ENCODE measurements around the gene MAGEA2. TPM values are rescaled to one million over a fixed set of nuclear protein-coding genes. Genes with fewer than 3 reads are reported as not detected.
"Not testable (repeated sequence)": the region's sequence is repeated elsewhere in the genome, so short reads cannot be mapped to it uniquely, and the experiment has no call there.

The MAGEA2 gene
- polyA plus RNA-seq (ENCODE audit: low read depth in 6 of 6): not detected

- not testable (repeated sequence) for H3K4me1 Mint-ChIP-seq; H3K27me3 Mint-ChIP-seq; H3K27ac Mint-ChIP-seq; H3K36me3 Mint-ChIP-seq; DNase-seq; H3K9me3 Mint-ChIP-seq; ATAC-seq (ENCODE audit: low read depth in 2 of 2); H3K4me3 Mint-ChIP-seq
Observed at GRCh38 chrX:152753686-152754650, at the start of gene MAGEA2. Gene MAGEA2 (minus strand): TSS chrX:152753842. CDS start chrX:152751363, 2,479 bp downstream.

- Mint-ChIP-seq H3K27ac (no peak overlapping the region), H3K9me3 (peaks cover 0 to 2% (median 0%) of the 10 kb centered on the region in 7 donors), H3K36me3 (no peaks in the 10 kb centered on the region), H3K4me1 (no peaks in the 10 kb centered on the region), H3K27me3 (peaks cover 9 to 19% (median 19%) of the 10 kb centered on the region in 3 donors), H3K4me3 (no peak overlapping the region)
- DNase-seq: no peak
- no peak for ATAC-seq (ENCODE audit: low read depth in 2 of 2)
Observed at GRCh38 chrX:152798945-152799344, 45.3 kb upstream of the MAGEA2 start.

- not testable (repeated sequence) for ATAC-seq (ENCODE audit: low read depth in 2 of 2); H3K36me3 Mint-ChIP-seq; H3K27me3 Mint-ChIP-seq; H3K27ac Mint-ChIP-seq; H3K9me3 Mint-ChIP-seq; DNase-seq; H3K4me3 Mint-ChIP-seq; H3K4me1 Mint-ChIP-seq
Observed at GRCh38 chrX:152787062-152787461, 33.4 kb upstream of the MAGEA2 start.

GRCh38 chrX:152769549-152770289 is 16.1 kb upstream of the MAGEA2 start, which contains the start of gene MAGEA6:
Gene MAGEA6 (minus strand): TSS chrX:152769689. CDS start chrX:152767650, 2,039 bp downstream.
- H3K4me3 Mint-ChIP-seq; H3K27me3 Mint-ChIP-seq; ATAC-seq (ENCODE audit: low read depth in 2 of 2); H3K27ac Mint-ChIP-seq; H3K9me3 Mint-ChIP-seq; H3K4me1 Mint-ChIP-seq; DNase-seq; H3K36me3 Mint-ChIP-seq: not testable (repeated sequence)

- ATAC-seq (ENCODE audit: low read depth in 2 of 2); H3K4me3 Mint-ChIP-seq; H3K4me1 Mint-ChIP-seq; H3K36me3 Mint-ChIP-seq; DNase-seq; H3K27ac Mint-ChIP-seq; H3K27me3 Mint-ChIP-seq; H3K9me3 Mint-ChIP-seq: not testable (repeated sequence)
Observed at GRCh38 chrX:152766562-152766961, 12.9 kb upstream of the MAGEA2 start.

GRCh38 chrX:152761582-152761981 is 7.9 kb upstream of the MAGEA2 start:
- not testable (repeated sequence) for H3K27me3 Mint-ChIP-seq; H3K27ac Mint-ChIP-seq; H3K4me1 Mint-ChIP-seq; H3K4me3 Mint-ChIP-seq; H3K36me3 Mint-ChIP-seq; ATAC-seq (ENCODE audit: low read depth in 2 of 2); H3K9me3 Mint-ChIP-seq; DNase-seq

- not testable (repeated sequence) for H3K27ac Mint-ChIP-seq; H3K4me1 Mint-ChIP-seq; H3K4me3 Mint-ChIP-seq; H3K27me3 Mint-ChIP-seq; H3K9me3 Mint-ChIP-seq; ATAC-seq (ENCODE audit: low read depth in 2 of 2); H3K36me3 Mint-ChIP-seq; DNase-seq
Observed at GRCh38 chrX:152759544-152759943, 5.9 kb upstream of the MAGEA2 start.

GRCh38 chrX:152758918-152759317 is 5.3 kb upstream of the MAGEA2 start, which contains the start of gene CSAG3:
Gene CSAG3 (plus strand): TSS chrX:152759218.
- H3K36me3 Mint-ChIP-seq; H3K4me1 Mint-ChIP-seq; H3K27me3 Mint-ChIP-seq; H3K9me3 Mint-ChIP-seq; ATAC-seq (ENCODE audit: low read depth in 2 of 2); DNase-seq; H3K4me3 Mint-ChIP-seq; H3K27ac Mint-ChIP-seq: not testable (repeated sequence)

GRCh38 chrX:152754871-152755270 is 1.2 kb upstream of the MAGEA2 start:
- H3K4me1 Mint-ChIP-seq, DNase-seq: not testable (repeated sequence)

GRCh38 chrX:152738560-152738959 is 15.1 kb downstream of the MAGEA2 start:
- no peak for DNase-seq
- no peak for ATAC-seq (ENCODE audit: low read depth in 2 of 2)
- Mint-ChIP-seq H3K4me3 (no peak overlapping the region), H3K27ac (no peak overlapping the region), H3K27me3 (peaks cover 0 to 4% (median 0%) of the 10 kb centered on the region in 3 donors), H3K36me3 (no peaks in the 10 kb centered on the region), H3K9me3 (peaks cover 0 to 2% (median 0%) of the 10 kb centered on the region in 7 donors), H3K4me1 (no peaks in the 10 kb centered on the region)

More at GRCh38 chrX:152754871-152755270, 1.2 kb upstream of the MAGEA2 start:
- H3K27me3 Mint-ChIP-seq; H3K9me3 Mint-ChIP-seq; H3K27ac Mint-ChIP-seq; H3K36me3 Mint-ChIP-seq; H3K4me3 Mint-ChIP-seq; ATAC-seq (ENCODE audit: low read depth in 2 of 2): not testable (repeated sequence)

GRCh38 chrX:152736528-152736927 is 17.1 kb downstream of the MAGEA2 start:
- H3K27me3 Mint-ChIP-seq; H3K27ac Mint-ChIP-seq; H3K9me3 Mint-ChIP-seq; H3K36me3 Mint-ChIP-seq; ATAC-seq (ENCODE audit: low read depth in 2 of 2); DNase-seq; H3K4me3 Mint-ChIP-seq; H3K4me1 Mint-ChIP-seq: not testable (repeated sequence)

GRCh38 chrX:152735860-152736511 is 17.7 kb downstream of the MAGEA2 start:
- Mint-ChIP-seq H3K4me1 (no peaks in the 10 kb centered on the region), H3K27me3 (peaks cover 0 to 4% (median 0%) of the 10 kb centered on the region in 3 donors), H3K9me3 (peaks cover 0 to 6% (median 0%) of the 10 kb centered on the region in 7 donors), H3K27ac (no peak overlapping the region), H3K36me3 (no peaks in the 10 kb centered on the region), H3K4me3 (no peak overlapping the region)
- DNase-seq (no peak), ATAC-seq (ENCODE audit: low read depth in 2 of 2) (no peak)

GRCh38 chrX:152735101-152735500 is 18.5 kb downstream of the MAGEA2 start:
- no peak for DNase-seq
- ATAC-seq (ENCODE audit: low read depth in 2 of 2): no peak
- no peak overlapping the region for H3K4me3 Mint-ChIP-seq
- no peak overlapping the region for H3K27ac Mint-ChIP-seq
- peaks cover 0 to 6% (median 0%) of the 10 kb centered on the region in 7 donors for H3K9me3 Mint-ChIP-seq
- no peaks in the 10 kb centered on the region for H3K4me1 Mint-ChIP-seq
- H3K36me3 Mint-ChIP-seq: no peaks in the 10 kb centered on the region
- H3K27me3 Mint-ChIP-seq: peaks cover 0 to 4% (median 0%) of the 10 kb centered on the region in 3 donors
